Fibroblast of skin of right biceps (primary cell): ENCODE measurements around the gene ZNF500.

Source experiments
- DNase-seq: peaks from one replicate; pipeline ENCODE4 v3.0.0-alpha.2; 2013

Gene ZNF500

DNA sequence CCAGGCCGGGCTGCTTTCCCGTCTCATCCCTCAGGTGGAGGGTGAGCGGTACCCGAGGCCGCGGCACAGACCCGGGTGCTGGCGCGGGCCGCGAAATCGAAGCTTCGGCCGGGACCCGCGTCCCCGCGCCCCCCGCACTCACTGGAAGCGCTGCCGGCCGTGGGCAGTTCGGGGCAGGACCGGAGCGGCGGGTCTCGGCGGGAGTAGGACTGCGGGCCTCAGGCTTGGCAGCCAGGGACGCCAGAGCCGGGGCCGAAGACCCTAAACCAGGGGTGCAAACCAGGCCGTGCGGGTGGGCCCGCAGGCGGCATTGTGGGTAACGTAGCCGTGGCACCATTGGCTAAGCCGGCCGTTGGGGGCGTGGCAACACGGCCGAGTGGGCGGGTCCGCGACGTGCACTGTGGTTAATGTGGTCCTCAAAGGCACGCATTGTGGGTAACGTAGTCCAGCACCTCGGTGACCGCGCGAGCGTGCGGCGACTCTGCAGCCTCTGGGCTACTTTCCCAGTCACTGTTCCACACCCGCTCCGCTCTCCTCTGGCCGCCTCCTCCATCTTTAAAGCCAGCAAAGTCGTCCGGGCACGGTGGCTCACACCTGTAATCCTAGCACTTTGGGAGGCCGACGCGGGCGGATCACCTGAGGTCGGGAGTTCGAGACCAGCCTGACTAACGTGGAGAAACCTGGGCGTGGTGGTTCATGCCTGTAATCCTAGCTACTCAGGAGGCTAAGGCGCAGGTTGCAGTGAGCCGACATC, at the start of gene ZNF500:
Gene ZNF500 (minus strand): TSS at position 288 of the 754 bp plus-strand sequence. CDS start 1,184 bp downstream, outside the sequence.
- DNase-seq, result peak; percentile 95

DNA sequence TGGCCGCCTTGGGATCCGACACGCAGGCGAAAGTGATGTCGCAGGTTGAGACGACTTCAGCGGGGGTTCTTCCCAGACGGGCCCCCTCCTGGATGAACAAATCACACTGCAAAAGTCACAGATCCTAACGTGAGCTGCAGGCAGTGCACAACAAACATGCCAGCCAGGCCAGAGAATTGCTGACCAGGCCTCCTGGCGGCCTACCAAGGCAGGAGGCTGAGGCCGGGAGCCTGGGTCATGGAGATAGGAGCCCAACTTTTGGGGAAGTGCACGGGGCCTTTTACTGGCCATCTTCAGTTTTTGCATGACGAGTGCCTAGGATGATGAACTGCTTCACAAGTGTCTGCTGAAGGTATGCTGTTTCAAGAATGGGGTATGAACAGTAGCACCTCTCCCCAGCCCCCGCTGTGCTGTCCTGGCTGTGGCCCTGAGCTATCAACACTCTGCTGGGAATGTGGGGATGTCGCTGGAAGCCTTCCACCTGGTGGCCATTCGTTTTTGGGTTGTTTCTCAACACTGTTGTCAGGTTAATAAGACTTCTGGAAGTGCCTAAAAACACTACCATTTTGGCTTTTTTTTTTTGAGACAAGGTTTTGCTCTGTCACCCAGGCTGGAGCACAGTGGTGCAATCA, 47.7 kb upstream of the ZNF500 start:
- DNase-seq, result no peak

DNA sequence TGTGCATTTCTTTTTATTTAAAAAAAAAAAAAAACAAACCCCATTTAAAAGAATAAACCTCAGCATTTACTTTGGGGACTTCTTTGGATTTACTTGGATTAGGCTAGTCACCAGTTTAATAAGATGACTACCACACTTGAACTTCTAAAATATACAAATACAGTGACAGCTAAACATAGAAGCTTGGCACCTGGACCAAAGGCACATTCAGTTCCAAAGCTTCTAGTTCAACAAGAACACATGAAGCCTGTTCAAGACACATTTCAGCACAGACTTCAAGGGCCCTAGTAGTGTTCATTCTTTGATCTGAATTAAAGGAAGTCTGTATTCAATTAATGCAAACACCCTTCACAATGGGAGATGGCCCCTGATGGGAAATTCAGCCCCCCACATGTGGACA, 47.1 kb upstream of the ZNF500 start:
- DNase-seq, result no peak

DNA sequence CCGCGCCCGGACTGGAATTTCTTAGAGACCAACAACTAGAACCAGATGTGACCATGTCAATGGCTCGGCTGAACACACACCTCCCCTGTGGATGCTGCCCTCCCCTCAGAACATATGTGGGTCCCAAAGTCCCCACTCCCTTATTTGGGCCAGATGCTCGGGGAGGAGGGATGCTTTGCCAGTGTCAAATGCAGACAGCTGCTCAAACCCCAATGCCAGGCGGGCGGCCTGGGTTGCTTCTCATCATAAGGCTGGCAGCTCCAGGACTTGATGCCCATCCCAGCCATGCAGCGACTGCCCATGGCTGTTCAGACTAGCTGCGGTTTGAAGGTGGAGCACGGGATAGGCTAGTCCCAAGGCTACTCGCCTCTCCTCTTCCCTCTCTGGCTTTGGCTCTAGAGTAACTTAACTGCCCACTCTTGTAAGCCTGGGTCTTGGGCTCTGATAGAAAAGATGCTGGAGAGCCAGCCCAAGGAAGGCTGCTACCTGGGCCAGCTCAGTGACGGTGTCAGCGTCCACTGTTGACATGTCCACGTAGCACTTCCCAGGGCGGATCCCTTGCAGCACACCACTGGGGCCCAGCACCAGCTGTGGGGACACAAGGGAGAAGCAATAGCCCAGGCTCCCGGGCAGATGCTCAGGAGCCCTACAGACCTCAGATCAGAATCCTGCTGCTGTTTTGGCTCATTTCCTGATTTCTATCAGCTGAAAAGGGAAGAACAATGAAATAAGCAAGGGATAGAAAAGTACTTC, 46.5 kb upstream of the ZNF500 start:
- no peak for DNase-seq

DNA sequence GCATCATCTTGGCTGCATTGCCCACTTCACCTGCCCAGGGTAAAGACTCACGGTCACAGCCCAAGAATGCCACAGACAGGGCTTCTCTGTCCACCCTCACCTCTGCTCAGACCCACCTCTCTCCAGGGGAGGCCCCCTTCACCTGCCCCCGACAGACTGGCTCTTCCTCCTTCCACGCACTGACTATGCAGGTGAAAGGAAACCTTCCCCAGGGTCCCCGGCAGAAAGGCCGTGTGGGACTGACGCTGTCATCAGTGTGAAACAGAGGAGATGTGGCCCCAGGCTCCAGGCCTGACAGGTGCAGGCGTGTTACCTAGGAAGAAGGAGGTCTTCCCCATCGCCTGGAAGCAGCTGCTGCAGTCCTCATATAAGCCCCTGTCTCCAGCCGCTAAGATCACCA, 44.8 kb upstream of the ZNF500 start:
- no peak for DNase-seq

DNA sequence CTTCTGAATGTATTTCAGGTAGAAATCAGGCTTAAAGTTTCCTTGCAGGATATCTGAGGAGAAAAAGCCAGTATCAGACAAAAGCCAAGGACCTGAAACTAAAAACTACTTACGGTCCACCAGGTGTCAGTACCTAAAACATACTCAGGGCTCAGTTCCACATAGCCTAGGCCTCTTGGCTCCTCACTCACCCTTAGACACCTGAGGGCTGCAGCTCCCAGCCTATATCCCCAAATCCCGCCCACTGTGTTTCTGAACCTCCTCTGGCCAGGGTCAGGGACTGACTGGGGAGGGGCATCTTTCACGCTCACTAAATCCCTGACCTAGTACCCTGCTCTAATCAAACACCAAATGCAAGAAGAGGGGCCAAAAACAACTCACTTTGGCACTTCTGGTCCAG, 44.3 kb upstream of the ZNF500 start:
- DNase-seq, result no peak

DNA sequence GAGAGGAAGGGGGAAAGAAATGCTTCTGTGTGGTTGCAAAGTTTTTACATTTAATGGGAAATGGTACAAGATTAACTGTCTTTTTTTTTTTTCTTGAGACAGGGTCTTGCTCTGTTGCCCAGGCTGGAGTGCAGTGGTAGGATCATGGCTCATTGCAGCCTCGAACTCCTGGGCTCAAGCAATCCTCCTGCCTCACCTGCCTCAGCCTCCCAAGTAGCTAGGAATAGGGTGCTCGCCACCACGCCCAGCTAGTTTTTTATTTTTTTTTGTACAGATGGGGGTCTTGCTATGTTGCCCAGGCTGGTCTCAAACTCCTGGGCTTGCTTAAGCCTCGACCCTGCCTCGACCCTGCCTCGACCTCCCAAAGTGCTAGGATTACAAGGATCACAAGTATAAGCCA, 39.3 kb upstream of the ZNF500 start:
- no peak for DNase-seq

DNA sequence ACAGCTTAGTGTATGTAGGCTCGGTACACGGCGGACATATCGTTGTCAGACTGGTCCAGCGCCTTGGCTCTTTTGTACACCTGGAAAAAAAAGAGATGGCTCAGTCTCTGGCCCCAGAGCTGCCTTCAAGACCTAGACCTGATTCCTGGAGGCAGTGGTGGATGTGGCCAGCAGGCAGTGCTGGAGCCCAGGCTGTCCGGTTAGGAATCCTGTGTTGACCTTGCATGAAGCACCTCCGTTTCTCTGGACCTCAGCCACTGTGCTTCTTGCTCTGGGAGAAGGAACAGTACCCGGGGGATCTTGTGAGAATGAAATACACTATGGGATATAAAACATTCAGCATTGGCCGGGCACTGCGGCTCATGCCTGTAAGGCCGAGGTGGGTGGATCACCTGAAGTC, 38.3 kb upstream of the ZNF500 start:
- no peak for DNase-seq

DNA sequence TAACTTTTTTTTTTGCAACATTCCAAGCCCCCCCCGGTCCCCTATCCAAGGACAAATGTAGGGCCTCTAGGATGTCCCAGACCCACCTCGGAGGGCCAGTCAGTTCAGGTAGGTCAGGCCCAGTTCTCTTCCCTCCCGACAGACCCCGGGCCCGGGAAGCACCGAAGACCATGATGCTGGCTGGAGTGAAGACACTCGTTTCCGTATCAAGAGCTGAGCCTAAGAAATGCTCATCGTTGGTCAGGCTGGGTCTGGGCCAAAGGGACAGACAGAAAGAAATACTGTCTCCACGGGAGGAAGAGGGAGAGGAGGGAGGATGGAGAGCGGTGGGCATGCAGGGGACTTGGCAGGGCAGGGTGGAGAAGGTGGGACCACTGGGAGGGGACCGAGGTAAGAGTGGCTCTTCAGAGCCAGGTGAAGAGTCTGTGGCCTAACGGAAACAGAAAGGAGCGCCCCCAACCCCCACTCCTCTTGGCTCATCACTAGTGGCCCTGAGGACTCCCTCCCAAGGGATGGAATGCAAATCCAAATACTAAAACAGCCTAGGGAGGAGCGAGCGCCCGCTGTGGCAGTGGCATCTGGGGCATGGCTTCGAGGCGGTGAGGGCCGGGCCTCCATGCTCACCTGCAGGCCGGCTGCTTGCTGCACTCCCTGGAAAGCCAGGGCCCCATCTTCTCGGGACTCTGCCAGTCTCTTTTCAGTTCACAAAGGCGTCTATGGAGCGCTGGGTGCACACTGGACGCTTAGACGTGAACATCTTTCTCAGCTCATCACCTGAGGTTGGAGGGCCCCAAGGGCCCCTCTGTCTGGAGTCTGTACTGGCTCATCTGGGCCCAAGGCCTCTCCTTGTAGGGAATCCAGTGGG, 37.2 kb upstream of the ZNF500 start:
- no peak for DNase-seq

DNA sequence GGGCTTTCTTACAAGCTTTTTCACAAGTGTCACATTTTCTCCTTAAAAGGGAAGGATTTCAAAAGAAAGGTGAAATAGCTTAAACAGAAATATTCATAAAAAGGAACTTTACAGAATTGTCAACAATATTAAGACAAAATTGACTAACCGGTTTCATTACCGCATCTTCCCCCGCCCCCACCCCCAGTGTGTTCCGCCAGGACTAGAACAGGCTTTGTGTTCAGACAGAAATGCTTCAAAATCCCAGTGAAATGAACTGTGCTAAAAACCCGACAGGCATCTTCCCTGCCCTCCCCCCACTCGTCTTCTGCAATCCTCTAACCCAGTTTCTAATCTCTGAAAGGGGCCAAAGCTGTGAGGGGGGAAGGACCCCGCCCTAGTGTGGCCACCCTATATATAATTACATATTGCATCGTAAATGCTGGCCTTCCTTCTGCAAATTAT, 36.5 kb upstream of the ZNF500 start:
- DNase-seq, result peak; percentile 31

DNA sequence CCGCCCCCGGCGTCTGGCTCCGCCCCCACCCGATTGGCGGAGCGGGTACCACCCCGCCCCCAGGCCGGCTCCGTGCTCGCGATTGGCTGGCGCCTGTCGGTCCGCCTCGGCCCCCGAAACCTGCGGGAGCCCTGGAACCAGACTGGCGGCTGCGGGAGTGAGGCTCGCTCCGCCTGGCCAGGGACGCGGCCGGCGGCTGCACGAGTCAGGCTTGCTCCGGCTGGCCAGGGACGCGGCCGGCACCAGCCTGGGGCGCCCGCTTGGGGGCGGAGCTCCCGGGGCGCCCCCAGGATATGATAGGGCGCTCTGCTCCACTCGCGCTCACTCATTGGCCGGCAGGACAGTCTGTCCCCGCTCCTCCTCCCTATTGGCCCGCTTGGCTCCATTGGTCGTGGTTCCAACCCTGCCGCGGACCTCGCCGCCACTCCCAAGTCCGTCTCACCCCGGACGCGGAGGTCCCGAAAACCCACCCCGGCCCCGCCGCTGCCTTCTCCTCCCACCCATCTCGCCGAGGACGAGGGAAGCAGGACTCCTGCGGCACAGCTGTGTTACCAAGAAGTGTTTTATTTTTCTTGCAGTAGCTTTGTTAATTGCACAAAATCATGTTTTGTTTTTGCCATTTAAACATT, 35.8 kb upstream of the ZNF500 start:
- peak; percentile 92 for DNase-seq

DNA sequence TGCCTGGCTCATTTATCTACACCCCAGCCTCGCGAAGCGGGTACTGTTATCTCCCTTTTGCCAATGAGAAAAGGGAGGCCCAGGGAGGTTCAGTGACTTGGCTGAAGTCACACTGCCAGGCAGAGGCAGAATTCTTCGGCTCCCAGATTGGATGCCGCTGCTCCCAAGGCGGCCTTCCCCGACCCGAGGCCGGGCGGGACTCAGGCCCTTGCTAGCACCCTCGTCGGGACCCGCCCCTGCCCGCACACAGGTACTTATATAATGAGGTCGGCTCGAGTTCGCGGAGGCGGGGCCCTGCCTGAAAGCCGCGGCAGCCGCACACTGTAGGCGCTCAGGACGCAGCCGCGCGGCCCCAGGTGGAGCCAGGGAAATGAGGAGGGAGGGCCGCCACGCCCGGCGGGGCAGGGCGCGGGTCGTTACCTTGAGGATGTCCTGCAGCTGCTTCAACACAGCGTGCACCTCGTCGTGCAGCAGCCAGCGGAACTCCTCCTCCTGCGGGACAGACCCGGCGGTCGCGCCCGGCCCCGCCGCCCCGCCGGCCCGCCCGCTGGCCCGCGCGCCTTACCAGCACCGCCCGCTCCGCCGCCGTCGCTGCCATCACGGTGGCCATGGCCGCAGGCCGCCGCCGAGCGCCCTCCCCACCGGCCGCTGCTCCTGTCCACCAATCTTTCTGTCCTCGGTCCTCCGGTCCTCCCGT, 35.1 kb upstream of the ZNF500 start, which contains the start of gene ROGDI:
Gene ROGDI (minus strand): TSS at position 672 of the 697 bp plus-strand sequence. CDS start 62 bp downstream, at position 610.
- peak; percentile 11 for DNase-seq

DNA sequence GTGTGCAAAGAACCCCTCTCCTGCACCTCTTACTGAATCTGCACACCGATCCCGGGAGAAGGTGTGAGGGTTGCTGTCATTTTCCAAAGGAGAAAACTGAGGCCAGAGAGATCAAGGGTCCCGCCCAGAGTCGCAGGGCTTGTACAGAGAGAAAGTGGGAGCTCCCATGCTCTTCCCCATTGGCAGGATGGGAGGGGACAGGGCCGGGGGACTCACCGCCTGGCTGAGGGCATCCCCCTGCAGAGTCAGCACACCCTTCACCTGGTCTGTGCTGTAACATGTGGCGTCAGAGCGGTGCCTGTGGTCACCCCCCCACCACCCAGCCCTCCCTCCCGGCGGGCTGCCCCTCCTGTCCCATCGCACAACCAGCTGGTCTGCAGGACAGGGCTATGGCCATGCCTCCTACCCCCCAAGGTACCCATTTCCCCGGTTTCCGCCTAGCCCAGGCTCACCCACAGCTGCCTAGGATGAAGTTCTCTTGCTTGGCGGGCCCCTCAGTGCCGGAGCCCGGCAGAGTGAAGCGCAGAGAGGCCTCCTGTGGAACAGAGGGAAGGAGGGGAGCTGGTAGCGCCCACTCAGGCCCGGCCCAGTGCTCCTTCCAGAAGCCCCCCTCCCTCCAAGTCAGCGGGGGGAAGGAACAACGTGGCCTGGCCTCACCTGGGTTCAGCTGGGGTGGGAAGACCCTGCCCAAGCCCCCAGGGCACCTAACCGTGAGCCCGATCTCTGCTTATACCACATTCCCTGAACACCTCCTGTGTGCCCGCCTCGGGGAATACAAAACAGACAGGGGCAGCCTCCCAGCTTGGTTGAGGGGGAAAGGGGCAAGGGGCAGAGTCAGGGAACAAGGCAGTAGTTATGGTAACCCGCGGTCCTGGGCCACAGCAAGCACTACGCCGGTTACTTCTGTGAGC, 34.3 kb upstream of the ZNF500 start:
- no peak for DNase-seq

DNA sequence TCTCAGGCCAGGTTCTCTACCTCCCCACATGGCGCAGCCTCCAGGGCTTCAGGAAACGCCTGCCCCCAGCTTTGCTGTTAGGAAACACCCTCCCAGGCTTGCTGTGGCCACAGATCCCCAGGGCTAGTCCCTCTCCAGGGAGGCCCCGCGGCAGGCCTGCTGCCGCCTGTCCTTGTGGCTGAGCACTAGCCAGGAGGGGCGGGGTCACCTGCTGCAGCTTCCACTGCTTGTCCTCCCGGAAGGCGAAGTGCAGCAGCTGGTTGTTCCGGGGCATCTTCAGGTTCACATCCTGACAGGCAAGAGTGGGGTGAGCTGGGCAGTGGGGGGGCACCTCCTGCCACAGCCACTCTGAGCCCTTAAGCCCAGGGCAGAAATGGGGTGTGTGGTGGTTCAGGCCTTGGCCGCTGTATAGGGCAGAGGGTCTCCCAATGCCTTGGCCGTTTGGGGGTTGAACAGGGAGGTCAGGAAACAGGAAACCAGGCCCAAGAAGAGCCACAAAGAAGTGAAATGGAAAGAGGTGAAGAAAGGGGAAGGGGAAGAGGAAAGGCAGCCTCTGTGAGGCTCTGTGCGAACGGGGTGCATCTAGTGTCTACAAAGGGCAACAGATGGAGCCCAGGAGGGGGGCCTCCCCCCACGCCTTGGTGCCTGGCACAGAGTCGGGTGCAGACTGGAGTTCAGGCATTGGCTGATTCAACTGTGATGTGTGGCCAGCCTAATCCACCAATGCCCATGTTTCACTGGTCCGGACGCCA, 33.5 kb upstream of the ZNF500 start:
- DNase-seq, result no peak

DNA sequence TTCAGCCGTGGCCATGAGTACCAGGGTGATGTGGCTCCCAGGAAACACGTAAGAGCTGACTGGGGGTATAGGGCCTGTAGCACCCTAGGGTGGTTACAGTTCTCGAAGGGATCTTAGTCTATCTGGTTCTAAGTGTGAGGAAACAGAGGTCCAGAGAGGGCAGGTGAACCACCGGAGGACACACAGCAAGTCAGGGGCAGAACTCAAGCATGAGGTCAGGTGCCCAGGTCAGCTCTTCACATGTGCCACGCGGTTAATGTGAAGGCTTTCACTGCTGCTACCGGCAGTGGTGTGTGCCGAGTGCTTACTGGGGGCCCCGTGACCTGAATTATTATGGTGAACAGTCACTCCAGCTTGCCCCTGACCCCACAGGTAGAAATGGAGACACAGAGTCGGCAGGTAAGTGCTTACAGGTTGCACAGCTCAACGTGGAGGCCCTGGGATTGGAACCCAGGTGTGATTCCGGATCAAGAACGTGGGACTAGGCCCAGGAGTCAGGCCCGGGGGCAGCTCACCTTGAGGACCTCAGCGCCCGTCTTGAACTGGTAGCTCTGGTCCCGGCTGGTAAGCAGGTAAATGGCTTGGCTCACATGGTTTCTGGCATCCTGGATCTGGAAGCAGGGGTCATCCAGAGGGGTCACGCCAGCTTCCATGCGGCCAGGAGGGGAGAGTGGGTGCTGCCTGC, 32.4 kb upstream of the ZNF500 start:
- DNase-seq, result no peak

DNA sequence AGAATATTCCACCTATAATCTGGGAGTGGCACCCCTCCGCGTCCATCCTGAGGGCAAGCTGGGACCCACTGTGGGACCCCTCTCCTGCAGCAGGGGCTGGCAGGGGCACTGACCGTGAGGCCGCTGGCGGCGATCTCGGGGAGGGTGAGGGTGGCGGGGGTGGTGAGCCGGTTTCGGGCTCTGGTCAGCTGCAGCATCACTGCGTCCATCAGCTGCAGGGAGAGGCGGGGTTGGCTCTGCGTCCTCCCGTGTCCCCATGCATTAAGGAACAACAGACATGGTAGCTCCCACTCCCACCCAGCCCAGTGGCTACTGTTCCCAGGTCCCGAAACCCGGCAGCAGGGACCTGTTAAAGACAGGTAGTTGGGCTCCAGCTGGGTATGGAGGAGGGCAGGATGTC, 31.5 kb upstream of the ZNF500 start:
- no peak for DNase-seq

DNA sequence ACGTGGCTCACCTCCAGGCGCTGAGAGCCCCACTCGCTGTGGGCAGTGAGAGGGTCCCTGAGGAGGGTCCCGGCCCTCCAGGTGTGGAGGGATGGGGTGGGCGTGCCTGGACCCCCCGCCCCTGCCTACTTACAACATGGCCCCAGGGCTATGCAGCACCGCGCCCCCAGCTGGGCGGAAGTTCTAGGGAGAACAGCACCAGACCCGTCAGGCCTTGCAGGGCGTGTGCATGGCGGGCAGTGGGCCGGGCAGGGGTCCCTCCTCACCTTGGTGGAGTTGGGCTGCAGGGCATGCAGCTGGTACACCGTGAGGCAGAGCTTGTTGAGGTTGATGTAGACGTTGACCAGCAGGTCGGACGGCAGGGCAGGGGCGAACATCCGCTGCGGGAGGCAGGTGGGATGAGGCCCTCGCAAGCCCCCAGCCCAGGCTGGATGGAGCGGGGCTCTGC, 30.9 kb upstream of the ZNF500 start:
- DNase-seq, result no peak

DNA sequence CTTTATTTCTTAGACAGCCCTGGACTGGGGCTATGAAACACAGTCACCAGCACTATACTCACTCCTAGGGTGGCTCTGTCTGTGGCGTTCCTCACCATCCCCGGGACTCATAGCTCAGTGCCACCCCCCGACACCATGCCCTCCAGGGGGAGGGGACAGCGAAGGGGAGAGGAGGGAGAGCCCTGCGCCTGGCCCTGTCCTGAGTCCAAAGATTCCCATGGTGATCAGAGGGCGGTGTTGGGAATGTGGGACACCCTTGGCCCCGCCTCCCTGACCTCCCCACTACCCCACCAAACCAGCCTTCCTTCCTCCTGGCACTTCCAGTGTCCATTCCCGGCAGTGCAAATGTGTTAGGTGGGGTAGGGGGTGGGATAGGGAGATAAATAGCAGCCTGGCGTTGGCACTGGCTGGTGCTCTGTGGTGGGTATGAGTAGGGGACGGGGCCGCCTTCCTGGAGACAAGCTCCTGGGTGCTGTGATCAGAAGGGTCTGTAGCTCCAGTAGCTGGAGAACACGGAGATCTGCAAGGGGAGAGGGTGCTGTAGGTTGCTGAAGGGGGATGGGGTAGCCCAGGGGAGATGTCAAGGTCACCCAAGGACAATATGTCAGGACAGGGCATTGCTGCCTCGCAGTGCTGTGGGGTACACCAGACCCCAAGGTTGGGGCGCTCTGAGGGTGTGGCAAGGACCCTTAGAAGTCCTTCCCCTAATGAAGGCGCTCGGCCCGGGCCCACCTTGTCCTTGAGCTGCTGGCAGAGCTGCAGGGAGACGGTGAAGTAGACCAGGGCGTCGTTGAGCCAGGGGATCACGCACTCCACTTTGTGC, 30.2 kb upstream of the ZNF500 start:
- no peak for DNase-seq
